ENCODE measurements around the gene LCOR.

- no peak for TF ChIP-seq CTCF (IDR thresholded peaks at IDR 0.05 in 4 of 5, conservative IDR thresholded peaks at IDR 0.05 in 1 of 5)
- no peak for TF ChIP-seq POLR2A (IDR thresholded peaks at IDR 0.05)
Observed at GRCh38 chr10:96951954-96952353, 119.9 kb downstream of the LCOR start.
